Fibroblast of lung (primary cell): ENCODE measurements around the gene MEMO1. TPM values are rescaled to one million over a fixed set of nuclear protein-coding genes. Genes with fewer than 3 reads are reported as not detected.

ENCODE experiments used
- DNase-seq, 2 donors: peaks; one replicate each; pipeline versions ENCODE4 v3.0.0 to v3.0.0-alpha.2; 2010; ENCODE audit warnings: low read depth in 2 of 2
- H2AFZ ChIP-seq: 2 replicates; pipeline ENCODE4 v1.5.1; 2012; ENCODE audit warnings: low read length, control low read depth, inconsistent platforms
- H3K27ac ChIP-seq: 2 replicates; pipeline ENCODE4 v1.5.1; 2011; ENCODE audit warnings: low read length, control low read depth; ENCODE audit not compliant: insufficient read depth
- H3K27me3 ChIP-seq: 2 replicates; pipeline ENCODE4 v1.5.1; 2011; ENCODE audit warnings: mild to moderate bottlenecking, low read length; ENCODE audit not compliant: control insufficient read depth, insufficient read depth
- H3K36me3 ChIP-seq: 2 replicates; pipeline ENCODE4 v1.5.1; 2011; ENCODE audit warnings: low read length; ENCODE audit not compliant: control insufficient read depth, insufficient read depth
- H3K4me1 ChIP-seq: 2 replicates; pipeline ENCODE4 v1.5.1; 2011; ENCODE audit warnings: low read length; ENCODE audit not compliant: control insufficient read depth, insufficient read depth; ENCODE audit errors: extremely low read depth
- H3K4me2 ChIP-seq: 2 replicates; pipeline ENCODE4 v1.5.1; 2011; ENCODE audit warnings: low read length, control low read depth; ENCODE audit not compliant: insufficient read depth; ENCODE audit errors: extremely low read depth
- H3K4me3 ChIP-seq, 4 experiments: fragments of 200-600 bp in 1 of 4; sonication (generic) in 1 of 4; replicated peaks in 1 of 4; 2 replicates each; pipeline ENCODE4 v1.5.1; 2011 to 2016; ENCODE audit warnings: low read length in 4 of 4, low read depth in 3 of 4, mild to moderate bottlenecking in 3 of 4, control low read depth in 2 of 4, inconsistent platforms in 1 of 4, mixed read lengths in 1 of 4; ENCODE audit not compliant: insufficient read depth in 1 of 4; ENCODE audit errors: control extremely low read depth in 1 of 4
- H3K79me2 ChIP-seq: 2 replicates; pipeline ENCODE4 v1.5.1; 2012; ENCODE audit warnings: mild to moderate bottlenecking, low read length, inconsistent platforms; ENCODE audit not compliant: control insufficient read depth, insufficient read depth
- H3K9ac ChIP-seq: 2 replicates; pipeline ENCODE4 v1.5.1; 2011; ENCODE audit warnings: mild to moderate bottlenecking, low read length, control low read depth; ENCODE audit not compliant: insufficient read depth
- H3K9me3 ChIP-seq: 2 replicates; pipeline ENCODE4 v1.5.1; 2012; ENCODE audit warnings: low read depth, low read length; ENCODE audit not compliant: control insufficient read depth, insufficient read depth
- H4K20me1 ChIP-seq: 2 replicates; pipeline ENCODE4 v1.5.1; 2011; ENCODE audit warnings: low read length; ENCODE audit not compliant: control insufficient read depth, insufficient read depth; ENCODE audit errors: extremely low read depth
- EZH2 ChIP-seq: IDR thresholded peaks from 2 replicates; pipeline ENCODE4 v1.5.1; 2012; ENCODE audit warnings: low read length, control low read depth, mild to moderate bottlenecking; ENCODE audit errors: missing control alignments
- polyA plus RNA-seq, 2 donors: library from polyadenylated mRNA; depleted of rRNA in 1 of 2; stranded (reverse) in 1 of 2; unstranded in 1 of 2; fragments of >200 nt; gene quantifications; 2 replicates each; pipeline ENCODE4 v1.2.1, GENCODE V29; 2011 to 2012; ENCODE audit warnings: missing spikeins in 1 of 2
- total RNA-seq: library from RNA; depleted of rRNA; stranded (reverse); fragments of >200 nt; gene quantifications from 2 replicates; pipeline ENCODE4 v1.2.1, GENCODE V29; 2014
- TF ChIP-seq, protein P1 (sequence below), 2 donors: IDR thresholded peaks in 1 of 2; conservative IDR thresholded peaks in 1 of 2; 1 replicate in 1 of 2; 2 replicates in 1 of 2; pipeline ENCODE4 v1.5.1; 2011 to 2012; ENCODE audit warnings: low read length in 2 of 2, control low read depth in 1 of 2, inconsistent platforms in 1 of 2, low read depth in 1 of 2, mild to moderate bottlenecking in 1 of 2

The MEMO1 gene
- total and polyA plus RNA-seq, 2 donors (not counting 1 experiment from before 2014, with no cell fraction given): 34.0 to 64.2 TPM

DNA sequence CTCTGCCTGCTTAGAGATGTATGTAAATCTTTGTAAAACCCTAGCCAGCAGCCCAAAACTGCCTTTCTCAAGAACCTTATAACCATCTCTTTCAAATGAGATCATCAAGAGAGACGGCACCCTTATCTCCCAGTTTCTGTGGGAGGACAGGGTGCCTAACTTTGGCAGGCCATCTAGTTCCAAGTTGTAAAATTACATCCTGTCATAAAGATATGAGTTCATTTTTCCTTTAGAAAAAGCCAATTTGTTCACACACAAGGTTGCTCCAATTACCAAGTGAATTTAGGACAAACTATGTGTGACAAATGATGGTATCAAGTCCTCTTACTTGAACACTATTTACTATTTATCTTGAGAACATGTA is 65.3 kb downstream of the MEMO1 start:
- TF ChIP-seq, protein P1, sequence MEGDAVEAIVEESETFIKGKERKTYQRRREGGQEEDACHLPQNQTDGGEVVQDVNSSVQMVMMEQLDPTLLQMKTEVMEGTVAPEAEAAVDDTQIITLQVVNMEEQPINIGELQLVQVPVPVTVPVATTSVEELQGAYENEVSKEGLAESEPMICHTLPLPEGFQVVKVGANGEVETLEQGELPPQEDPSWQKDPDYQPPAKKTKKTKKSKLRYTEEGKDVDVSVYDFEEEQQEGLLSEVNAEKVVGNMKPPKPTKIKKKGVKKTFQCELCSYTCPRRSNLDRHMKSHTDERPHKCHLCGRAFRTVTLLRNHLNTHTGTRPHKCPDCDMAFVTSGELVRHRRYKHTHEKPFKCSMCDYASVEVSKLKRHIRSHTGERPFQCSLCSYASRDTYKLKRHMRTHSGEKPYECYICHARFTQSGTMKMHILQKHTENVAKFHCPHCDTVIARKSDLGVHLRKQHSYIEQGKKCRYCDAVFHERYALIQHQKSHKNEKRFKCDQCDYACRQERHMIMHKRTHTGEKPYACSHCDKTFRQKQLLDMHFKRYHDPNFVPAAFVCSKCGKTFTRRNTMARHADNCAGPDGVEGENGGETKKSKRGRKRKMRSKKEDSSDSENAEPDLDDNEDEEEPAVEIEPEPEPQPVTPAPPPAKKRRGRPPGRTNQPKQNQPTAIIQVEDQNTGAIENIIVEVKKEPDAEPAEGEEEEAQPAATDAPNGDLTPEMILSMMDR (conservative IDR thresholded peaks at IDR 0.05 in 1 of 2, IDR thresholded peaks at IDR 0.05 in 1 of 2; ENCODE audit: low read depth in 1 of 2, low read length in 2 of 2): no peak
- no peak for TF ChIP-seq EZH2
- peaks cover 50% of the 10 kb centered on the region for H3K79me2 ChIP-seq
- peak in 1 of 2 donors; percentile 51 for DNase-seq
- no peaks in the 10 kb centered on the region for H4K20me1 ChIP-seq
- H3K9me3 ChIP-seq: no peaks in the 10 kb centered on the region
- H3K4me1 ChIP-seq: no peaks in the 10 kb centered on the region
- no peak overlapping the region for H2AFZ ChIP-seq
- no peak overlapping the region for H3K27ac ChIP-seq
- no peaks in the 10 kb centered on the region for H3K27me3 ChIP-seq
- no peaks in the 10 kb centered on the region for H3K36me3 ChIP-seq
- no peak overlapping the region for H3K4me2 ChIP-seq
- H3K9ac ChIP-seq: no peak overlapping the region
- no peak overlapping the region for H3K4me3 ChIP-seq

DNA sequence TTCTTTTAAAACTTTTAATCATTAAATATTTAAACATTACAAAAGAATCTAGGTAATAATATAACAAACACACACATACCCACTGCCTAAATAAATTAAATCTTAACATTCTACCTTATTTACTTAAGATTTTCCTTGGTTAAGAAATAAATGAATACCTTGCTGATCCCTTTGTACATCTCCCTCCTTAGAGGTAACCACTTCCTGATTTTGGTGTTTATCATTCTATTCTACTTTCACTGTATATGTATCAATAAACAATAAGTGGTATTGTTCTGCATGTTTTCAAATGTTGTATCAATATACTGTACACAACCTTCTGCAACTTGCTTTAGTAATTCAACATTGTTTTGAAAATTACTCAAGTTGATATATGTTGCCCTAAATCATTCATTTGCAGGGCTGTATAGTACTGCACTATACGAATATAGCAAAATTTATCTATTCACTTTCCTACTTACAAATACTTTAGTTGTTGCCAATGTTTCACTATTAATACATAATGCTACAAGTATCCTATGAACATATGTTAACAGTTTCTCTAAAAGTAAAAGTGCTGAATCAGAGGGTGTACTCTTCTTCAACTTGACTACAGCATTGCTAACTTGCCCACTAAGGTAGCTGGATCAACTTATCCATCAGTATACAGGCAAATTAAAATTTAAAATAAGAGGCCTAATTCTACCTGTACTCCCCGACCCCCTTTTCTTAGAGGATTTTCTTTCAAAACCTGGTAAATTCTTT is 65.8 kb downstream of the MEMO1 start:
- Histone ChIP-seq H3K27me3 (no peaks in the 10 kb centered on the region), H3K4me1 (no peaks in the 10 kb centered on the region), H3K79me2 (peaks cover 50% of the 10 kb centered on the region), H3K4me3 (no peak overlapping the region), H3K9ac (no peak overlapping the region), H4K20me1 (no peaks in the 10 kb centered on the region), H3K36me3 (no peaks in the 10 kb centered on the region), H3K9me3 (no peaks in the 10 kb centered on the region), H3K27ac (no peak overlapping the region), H2AFZ (no peak overlapping the region), H3K4me2 (no peak overlapping the region)
- TF ChIP-seq, protein P1 (conservative IDR thresholded peaks at IDR 0.05 in 1 of 2, IDR thresholded peaks at IDR 0.05 in 1 of 2; ENCODE audit: low read depth in 1 of 2, low read length in 2 of 2): no peak
- TF ChIP-seq EZH2: no peak
- DNase-seq: no peak

DNA sequence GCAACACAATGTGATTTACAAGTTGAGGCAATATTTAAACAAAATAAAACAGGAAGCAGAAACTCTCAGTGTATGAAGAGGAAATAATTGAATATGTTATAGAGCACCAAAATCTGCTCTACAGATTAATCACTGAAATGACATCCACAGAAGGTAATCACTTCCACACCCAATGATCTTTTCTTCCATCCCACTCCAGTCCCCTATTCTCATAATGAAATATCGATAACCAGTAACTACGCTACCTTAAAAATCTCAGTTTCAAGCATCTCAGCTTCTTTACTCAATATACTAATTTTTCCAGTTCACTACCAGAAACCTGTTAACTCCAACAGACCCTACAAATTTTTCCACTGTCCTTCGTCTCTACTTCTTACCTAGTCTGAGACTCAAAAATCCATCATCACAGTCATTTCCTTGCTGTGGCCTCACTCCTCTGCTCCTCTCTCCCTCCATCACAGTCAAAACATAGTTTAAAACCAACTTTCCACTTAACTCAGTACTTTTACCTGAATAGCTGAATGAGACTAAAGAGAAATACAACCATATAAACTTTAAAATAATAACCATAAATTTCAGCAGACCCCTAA is 67.1 kb downstream of the MEMO1 start:
- no peak overlapping the region for H3K9ac ChIP-seq
- H3K27me3 ChIP-seq: no peaks in the 10 kb centered on the region
- H3K79me2 ChIP-seq: peaks cover 44% of the 10 kb centered on the region
- no peaks in the 10 kb centered on the region for H4K20me1 ChIP-seq
- H3K4me3 ChIP-seq: no peak overlapping the region
- H3K36me3 ChIP-seq: no peaks in the 10 kb centered on the region
- DNase-seq: no peak
- H2AFZ ChIP-seq: no peak overlapping the region
- TF ChIP-seq, protein P1 (conservative IDR thresholded peaks at IDR 0.05 in 1 of 2, IDR thresholded peaks at IDR 0.05 in 1 of 2; ENCODE audit: low read depth in 1 of 2, low read length in 2 of 2): no peak
- TF ChIP-seq EZH2: no peak
- H3K4me2 ChIP-seq: no peak overlapping the region
- no peaks in the 10 kb centered on the region for H3K9me3 ChIP-seq
- no peak overlapping the region for H3K27ac ChIP-seq
- no peaks in the 10 kb centered on the region for H3K4me1 ChIP-seq
